Measurements from ENCODE around the gene P2RX3. TPM values are rescaled to one million over a fixed set of nuclear protein-coding genes. Genes with fewer than 3 reads are reported as not detected.

Gene P2RX3
- total and polyA plus RNA-seq, 2 experiments from 2014 or later, result 0.15 to 0.35 TPM

DNA sequence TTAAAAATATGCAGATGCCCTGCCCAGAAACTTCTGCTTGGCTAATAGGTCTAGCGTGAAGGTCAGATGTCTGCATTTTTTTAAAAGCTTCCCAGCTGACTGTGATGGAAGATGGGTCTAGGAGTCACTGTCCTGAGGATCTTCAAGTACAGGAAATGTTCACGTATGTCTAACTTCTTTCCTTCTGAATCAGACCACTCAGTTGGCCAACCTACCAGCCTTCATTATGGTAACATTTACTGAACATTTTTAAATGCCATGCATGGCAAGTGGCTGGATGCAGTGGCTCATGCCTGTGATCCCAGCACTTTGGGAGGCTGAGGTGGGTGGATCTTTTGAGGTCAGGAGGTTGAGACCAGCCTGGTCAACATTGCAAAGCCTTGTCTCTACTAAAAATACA, 53.4 kb downstream of the P2RX3 start:
- no peak overlapping the region for H3K4me3 Mint-ChIP-seq
- H3K4me1 Mint-ChIP-seq, result no peaks in the 10 kb centered on the region
- Histone ChIP-seq H3K4me2 (no peak overlapping the region), H3K36me3 (ENCODE audit: insufficient read depth) (no peaks in the 10 kb centered on the region), H3K4me1 (ENCODE audit: insufficient read depth) (no peaks in the 10 kb centered on the region), H3K9me2 (ENCODE audit: insufficient read depth) (peaks cover 5% of the 10 kb centered on the region), H3K79me2 (replicated peaks; ENCODE audit: insufficient read depth) (no peaks in the 10 kb centered on the region), H3K4me3 (no peak overlapping the region), H2AFZ (no peak overlapping the region), H3K27ac (ENCODE audit: low read depth) (no peak overlapping the region), H3K27me3 (ENCODE audit: insufficient read depth) (no peaks in the 10 kb centered on the region), H3F3A (replicated peaks; ENCODE audit: low read depth) (no peaks in the 10 kb centered on the region), H4K20me1 (replicated peaks; ENCODE audit: insufficient read depth) (no peaks in the 10 kb centered on the region)
- H3K9me3 Mint-ChIP-seq, result no peaks in the 10 kb centered on the region
- ATAC-seq (no peak), DNase-seq (ENCODE audit: low spot score) (no peak)
- H3K36me3 Mint-ChIP-seq (ENCODE audit: low read depth), result no peaks in the 10 kb centered on the region
- no peaks in the 10 kb centered on the region for H3K27me3 Mint-ChIP-seq (ENCODE audit: insufficient read depth, low read depth, poor library complexity)
- H3K27ac Mint-ChIP-seq, result no peak overlapping the region
- TF ChIP-seq, protein P1, sequence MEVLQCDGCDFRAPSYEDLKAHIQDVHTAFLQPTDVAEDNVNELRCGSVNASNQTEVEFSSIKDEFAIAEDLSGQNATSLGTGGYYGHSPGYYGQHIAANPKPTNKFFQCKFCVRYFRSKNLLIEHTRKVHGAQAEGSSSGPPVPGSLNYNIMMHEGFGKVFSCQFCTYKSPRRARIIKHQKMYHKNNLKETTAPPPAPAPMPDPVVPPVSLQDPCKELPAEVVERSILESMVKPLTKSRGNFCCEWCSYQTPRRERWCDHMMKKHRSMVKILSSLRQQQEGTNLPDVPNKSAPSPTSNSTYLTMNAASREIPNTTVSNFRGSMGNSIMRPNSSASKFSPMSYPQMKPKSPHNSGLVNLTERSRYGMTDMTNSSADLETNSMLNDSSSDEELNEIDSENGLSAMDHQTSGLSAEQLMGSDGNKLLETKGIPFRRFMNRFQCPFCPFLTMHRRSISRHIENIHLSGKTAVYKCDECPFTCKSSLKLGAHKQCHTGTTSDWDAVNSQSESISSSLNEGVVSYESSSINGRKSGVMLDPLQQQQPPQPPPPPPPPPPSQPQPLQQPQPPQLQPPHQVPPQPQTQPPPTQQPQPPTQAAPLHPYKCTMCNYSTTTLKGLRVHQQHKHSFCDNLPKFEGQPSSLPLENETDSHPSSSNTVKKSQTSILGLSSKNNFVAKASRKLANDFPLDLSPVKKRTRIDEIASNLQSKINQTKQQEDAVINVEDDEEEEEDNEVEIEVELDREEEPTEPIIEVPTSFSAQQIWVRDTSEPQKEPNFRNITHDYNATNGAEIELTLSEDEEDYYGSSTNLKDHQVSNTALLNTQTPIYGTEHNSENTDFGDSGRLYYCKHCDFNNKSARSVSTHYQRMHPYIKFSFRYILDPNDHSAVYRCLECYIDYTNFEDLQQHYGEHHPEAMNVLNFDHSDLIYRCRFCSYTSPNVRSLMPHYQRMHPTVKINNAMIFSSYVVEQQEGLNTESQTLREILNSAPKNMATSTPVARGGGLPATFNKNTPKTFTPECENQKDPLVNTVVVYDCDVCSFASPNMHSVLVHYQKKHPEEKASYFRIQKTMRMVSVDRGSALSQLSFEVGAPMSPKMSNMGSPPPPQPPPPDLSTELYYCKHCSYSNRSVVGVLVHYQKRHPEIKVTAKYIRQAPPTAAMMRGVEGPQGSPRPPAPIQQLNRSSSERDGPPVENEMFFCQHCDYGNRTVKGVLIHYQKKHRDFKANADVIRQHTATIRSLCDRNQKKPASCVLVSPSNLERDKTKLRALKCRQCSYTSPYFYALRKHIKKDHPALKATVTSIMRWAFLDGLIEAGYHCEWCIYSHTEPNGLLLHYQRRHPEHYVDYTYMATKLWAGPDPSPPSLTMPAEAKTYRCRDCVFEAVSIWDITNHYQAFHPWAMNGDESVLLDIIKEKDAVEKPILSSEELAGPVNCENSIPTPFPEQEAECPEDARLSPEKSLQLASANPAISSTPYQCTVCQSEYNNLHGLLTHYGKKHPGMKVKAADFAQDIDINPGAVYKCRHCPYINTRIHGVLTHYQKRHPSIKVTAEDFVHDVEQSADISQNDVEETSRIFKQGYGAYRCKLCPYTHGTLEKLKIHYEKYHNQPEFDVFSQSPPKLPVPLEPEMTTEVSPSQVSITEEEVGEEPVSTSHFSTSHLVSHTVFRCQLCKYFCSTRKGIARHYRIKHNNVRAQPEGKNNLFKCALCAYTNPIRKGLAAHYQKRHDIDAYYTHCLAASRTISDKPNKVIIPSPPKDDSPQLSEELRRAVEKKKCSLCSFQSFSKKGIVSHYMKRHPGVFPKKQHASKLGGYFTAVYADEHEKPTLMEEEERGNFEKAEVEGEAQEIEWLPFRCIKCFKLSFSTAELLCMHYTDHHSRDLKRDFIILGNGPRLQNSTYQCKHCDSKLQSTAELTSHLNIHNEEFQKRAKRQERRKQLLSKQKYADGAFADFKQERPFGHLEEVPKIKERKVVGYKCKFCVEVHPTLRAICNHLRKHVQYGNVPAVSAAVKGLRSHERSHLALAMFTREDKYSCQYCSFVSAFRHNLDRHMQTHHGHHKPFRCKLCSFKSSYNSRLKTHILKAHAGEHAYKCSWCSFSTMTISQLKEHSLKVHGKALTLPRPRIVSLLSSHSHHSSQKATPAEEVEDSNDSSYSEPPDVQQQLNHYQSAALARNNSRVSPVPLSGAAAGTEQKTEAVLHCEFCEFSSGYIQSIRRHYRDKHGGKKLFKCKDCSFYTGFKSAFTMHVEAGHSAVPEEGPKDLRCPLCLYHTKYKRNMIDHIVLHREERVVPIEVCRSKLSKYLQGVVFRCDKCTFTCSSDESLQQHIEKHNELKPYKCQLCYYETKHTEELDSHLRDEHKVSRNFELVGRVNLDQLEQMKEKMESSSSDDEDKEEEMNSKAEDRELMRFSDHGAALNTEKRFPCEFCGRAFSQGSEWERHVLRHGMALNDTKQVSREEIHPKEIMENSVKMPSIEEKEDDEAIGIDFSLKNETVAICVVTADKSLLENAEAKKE (CRISPR knock-in tag; IDR thresholded peaks at IDR 0.05), result no peak
- TF ChIP-seq EZH2 (IDR thresholded peaks at IDR 0.05; ENCODE audit: low read depth, unreplicated experiment) (no peak), CREB1 (CRISPR knock-in tag; IDR thresholded peaks at IDR 0.05; ENCODE audit: low read depth) (no peak), ZNF114 (CRISPR knock-in tag; IDR thresholded peaks at IDR 0.05) (no peak), POLR2AphosphoS5 (IDR thresholded peaks at IDR 0.05; ENCODE audit: low read depth) (no peak)
- TF ChIP-seq, protein P2, sequence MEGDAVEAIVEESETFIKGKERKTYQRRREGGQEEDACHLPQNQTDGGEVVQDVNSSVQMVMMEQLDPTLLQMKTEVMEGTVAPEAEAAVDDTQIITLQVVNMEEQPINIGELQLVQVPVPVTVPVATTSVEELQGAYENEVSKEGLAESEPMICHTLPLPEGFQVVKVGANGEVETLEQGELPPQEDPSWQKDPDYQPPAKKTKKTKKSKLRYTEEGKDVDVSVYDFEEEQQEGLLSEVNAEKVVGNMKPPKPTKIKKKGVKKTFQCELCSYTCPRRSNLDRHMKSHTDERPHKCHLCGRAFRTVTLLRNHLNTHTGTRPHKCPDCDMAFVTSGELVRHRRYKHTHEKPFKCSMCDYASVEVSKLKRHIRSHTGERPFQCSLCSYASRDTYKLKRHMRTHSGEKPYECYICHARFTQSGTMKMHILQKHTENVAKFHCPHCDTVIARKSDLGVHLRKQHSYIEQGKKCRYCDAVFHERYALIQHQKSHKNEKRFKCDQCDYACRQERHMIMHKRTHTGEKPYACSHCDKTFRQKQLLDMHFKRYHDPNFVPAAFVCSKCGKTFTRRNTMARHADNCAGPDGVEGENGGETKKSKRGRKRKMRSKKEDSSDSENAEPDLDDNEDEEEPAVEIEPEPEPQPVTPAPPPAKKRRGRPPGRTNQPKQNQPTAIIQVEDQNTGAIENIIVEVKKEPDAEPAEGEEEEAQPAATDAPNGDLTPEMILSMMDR (conservative IDR thresholded peaks at IDR 0.05; ENCODE audit: low read depth in 2 of 2), result no peak
